Measurements from ENCODE around the gene GCLM. TPM values are rescaled to one million over a fixed set of nuclear protein-coding genes. Genes with fewer than 3 reads are reported as not detected.

GCLM gene
- total and polyA plus RNA-seq, 2 of the 4 experiments (the other 2 are of a cell fraction): 15.5 to 20.1 TPM

DNA sequence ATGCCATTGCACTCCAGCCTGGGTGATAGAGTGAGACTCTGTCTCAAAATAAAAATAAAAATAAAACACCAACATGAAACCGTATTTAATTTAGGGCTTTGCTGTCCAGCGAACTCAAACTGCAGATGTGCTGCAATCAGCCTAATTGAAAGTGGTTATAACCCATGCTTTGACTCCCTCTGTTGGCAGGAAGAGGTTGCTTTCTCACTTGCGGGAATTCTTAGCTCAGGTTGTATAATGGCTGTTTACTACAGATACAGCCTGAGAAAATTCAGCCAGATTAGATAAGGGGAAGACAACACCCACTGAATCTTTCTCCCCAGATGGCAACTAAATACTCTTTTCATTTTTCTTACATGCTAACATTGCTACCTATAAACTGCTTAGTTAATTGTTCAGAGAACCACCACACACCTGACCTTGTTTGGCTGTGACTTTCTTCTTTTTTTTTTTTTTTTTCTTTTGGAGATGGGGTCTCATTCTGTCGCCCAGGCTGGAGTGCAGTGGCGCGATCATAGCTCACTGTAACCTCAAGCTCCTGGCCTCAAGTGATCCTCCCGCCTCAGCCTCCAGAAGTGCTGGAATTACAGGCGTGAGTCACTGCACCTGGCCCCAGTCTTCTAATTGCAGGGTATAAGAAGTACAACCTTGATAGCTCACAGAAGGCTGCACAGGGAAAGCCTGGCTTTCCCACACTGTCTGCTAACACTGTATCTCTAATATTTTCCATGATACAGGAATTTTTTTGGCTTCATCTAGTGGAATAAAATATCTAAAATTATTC lies 64.8 kb downstream of the GCLM start:
- H2AFZ ChIP-seq (replicated peaks; ENCODE audit: low read length, poor library complexity): no peak overlapping the region
- TF ChIP-seq CHD1 (IDR thresholded peaks at IDR 0.05; ENCODE audit: low read depth, low read length): no peak
- no peak for TF ChIP-seq MAZ (IDR thresholded peaks at IDR 0.05; ENCODE audit: borderline replicate concordance, low read depth, low read length)
- TF ChIP-seq FOS (IDR thresholded peaks at IDR 0.05; ENCODE audit: low read depth, low read length): no peak
- peak; percentile 84 for TF ChIP-seq CEBPB (IDR thresholded peaks at IDR 0.05; ENCODE audit: low read depth, low read length)
- peak; percentile 21; the same call in 1 of the 2 replicates for TF ChIP-seq MAFK (IDR thresholded peaks at IDR 0.05; ENCODE audit: low read depth, low read length)
- peak; percentile 93 for TF ChIP-seq RAD21 (IDR thresholded peaks at IDR 0.05; ENCODE audit: low read length)
- TF ChIP-seq RFX5 (IDR thresholded peaks at IDR 0.05; ENCODE audit: low read depth, low read length): peak; percentile 37; the same call in 1 of the 2 replicates
- peak; percentile 88 for TF ChIP-seq CTCF (conservative IDR thresholded peaks at IDR 0.05; ENCODE audit: low read depth, low read length)
- peak; percentile 85 for TF ChIP-seq SMC3 (IDR thresholded peaks at IDR 0.05; ENCODE audit: low read depth, low read length)
- H2BK120ac ChIP-seq (ENCODE audit: low read depth, low read length): no peak overlapping the region
- no TSS peak for BruUV-seq (replicated peaks)
- H2AK5ac ChIP-seq (ENCODE audit: low read depth, low read length): no peak overlapping the region
- no peaks in the 10 kb centered on the region for H3K9me3 ChIP-seq (ENCODE audit: control insufficient read depth, insufficient read depth, low read length)
- no peak overlapping the region for H2AK9ac ChIP-seq (replicated peaks; ENCODE audit: low read depth, low read length, poor library complexity)
- ATAC-seq (ENCODE audit: low read depth) (no peak), DNase-seq (peak; percentile 86)
- H4K91ac ChIP-seq (ENCODE audit: insufficient read depth, low read depth, low read length): no peak overlapping the region
- POLR2A ChIA-PET (ENCODE audit: unreplicated experiment): no interaction called here
- H3K9me1 ChIP-seq (ENCODE audit: insufficient read depth, low read length): peaks cover 10% of the 10 kb centered on the region; the same call in 1 of the 2 replicates
- no peak overlapping the region for H3K4ac ChIP-seq (ENCODE audit: low read depth, low read length)
- no peak overlapping the region; the same call in 2 of the 3 replicates for H2BK15ac ChIP-seq (ENCODE audit: low read depth, low read length)
- no peak overlapping the region for H3K18ac ChIP-seq (ENCODE audit: low read depth, low read length)
- no peak overlapping the region for H3K27ac ChIP-seq (ENCODE audit: insufficient read depth, low read length)
- no peaks in the 10 kb centered on the region for H3K79me1 ChIP-seq (ENCODE audit: low read depth in 1 of 2, low read length in 2 of 2)
- H3K4me3 ChIP-seq (ENCODE audit: insufficient read depth, low read depth, low read length): no peak overlapping the region
- H3K23ac ChIP-seq (ENCODE audit: low read depth, low read length): no peak overlapping the region
- in situ Hi-C loops (cut with MboI; ENCODE audit: low sequenced_read_pairs): loop anchor here (5.0 kb wide), 1 partner anchor 397 kb away; the partner anchor contains the start of gene FNBP1L
- no peak overlapping the region for H2BK20ac ChIP-seq (ENCODE audit: low read depth, low read length)
- H3K14ac ChIP-seq (replicated peaks; ENCODE audit: low read depth, low read length): no peak overlapping the region
- CTCF ChIA-PET: interaction anchor here (0.6 to 1.8 kb wide), 16 partner anchors 16 to 540 kb away, joined by 3 to 13 read pairs (median 3); no protein-coding TSS in a partner anchor
- H3K27me3 ChIP-seq (ENCODE audit: control insufficient read depth, insufficient read depth, low read length): no peaks in the 10 kb centered on the region
- H3K36me3 ChIP-seq (ENCODE audit: control insufficient read depth, insufficient read depth, low read length): no peaks in the 10 kb centered on the region
- intact Hi-C loops (cut with micrococcal nuclease): loop anchor here (1.0 to 5.0 kb wide), 3 partner anchors 163 to 497 kb away; partner anchors contain the start of genes BCAR3 and DR1
- peaks cover 6% of the 10 kb centered on the region for H3K4me1 ChIP-seq (ENCODE audit: control insufficient read depth, insufficient read depth, low read length)
- no CpG with 5 or more reads among the region's 8 CpGs for WGBS, 2 experiments (ENCODE audit: extremely low coverage in 2 of 2, insufficient read length in 1 of 2)
- H2BK5ac ChIP-seq (ENCODE audit: low read depth, low read length, poor library complexity, severe bottlenecking): no peak overlapping the region
- peaks cover 6% of the 10 kb centered on the region; the same call in 1 of the 2 replicates for H4K20me1 ChIP-seq (ENCODE audit: insufficient read depth, low read length)
- no peak overlapping the region for H4K5ac ChIP-seq (ENCODE audit: low read depth, low read length)
- H3K56ac ChIP-seq (ENCODE audit: extremely low read depth, insufficient read depth, low read length): no peak overlapping the region
- dilution Hi-C loops (cut with HindIII; ENCODE audit: low sequenced_read_pairs, unreplicated experiment): no loop called here
- H4K8ac ChIP-seq (ENCODE audit: low read depth in 2 of 2, low read length in 2 of 2): no peak overlapping the region
- no peak overlapping the region for H3K9ac ChIP-seq (ENCODE audit: low read depth, low read length)
- no peak overlapping the region for H3K4me2 ChIP-seq (ENCODE audit: low read depth, low read length)
